H9 (cell line): Measurements from ENCODE around the gene CAB39. TPM values are rescaled to one million over a fixed set of nuclear protein-coding genes. Genes with fewer than 3 reads are reported as not detected.

ENCODE experiments used
- DNase-seq: peaks from one replicate; pipeline ENCODE4 v3.0.0-alpha.2; 2017
- H2AFZ ChIP-seq: one replicate; pipeline ENCODE4 v1.6.1; 2013; ENCODE audit warnings: mild to moderate bottlenecking, low read length, control low read depth, moderate library complexity
- H2AK5ac ChIP-seq: 2 replicates; pipeline ENCODE4 v1.6.1; 2013; ENCODE audit warnings: low read length, control low read depth, mixed read lengths; ENCODE audit not compliant: insufficient read length
- H2BK120ac ChIP-seq: one replicate; pipeline ENCODE4 v1.6.1; 2013; ENCODE audit warnings: low read depth, mild to moderate bottlenecking, low read length, control low read depth, inconsistent platforms; ENCODE audit not compliant: poor library complexity, severe bottlenecking
- H2BK12ac ChIP-seq: 2 replicates; pipeline ENCODE4 v1.6.1; 2013; ENCODE audit warnings: low read length, control low read depth, mixed read lengths, low read depth; ENCODE audit not compliant: insufficient read length
- H2BK15ac ChIP-seq: 2 replicates; pipeline ENCODE4 v1.6.1; 2013; ENCODE audit warnings: low read depth, low read length, control low read depth
- H2BK20ac ChIP-seq: one replicate; pipeline ENCODE4 v1.6.1; 2013; ENCODE audit warnings: low read depth, mild to moderate bottlenecking, low read length, control low read depth, inconsistent platforms; ENCODE audit not compliant: poor library complexity, severe bottlenecking
- H2BK5ac ChIP-seq: 2 replicates; pipeline ENCODE4 v1.6.1; 2013; ENCODE audit warnings: low read length, control low read depth, mixed read lengths; ENCODE audit not compliant: insufficient read length
- H3K14ac ChIP-seq: 2 replicates; pipeline ENCODE4 v1.6.1; 2013; ENCODE audit warnings: low read length, control low read depth; ENCODE audit not compliant: insufficient read depth
- H3K18ac ChIP-seq: 2 replicates; pipeline ENCODE4 v1.6.1; 2013; ENCODE audit warnings: low read depth, mild to moderate bottlenecking, mixed read lengths, low read length, control low read depth; ENCODE audit not compliant: insufficient read length
- H3K23ac ChIP-seq: 2 replicates; pipeline ENCODE4 v1.6.1; 2013; ENCODE audit warnings: low read length, control low read depth, mixed read lengths, low read depth; ENCODE audit not compliant: insufficient read length
- H3K23me2 ChIP-seq: 2 replicates; pipeline ENCODE4 v1.6.1; 2013; ENCODE audit warnings: low read depth, mild to moderate bottlenecking, mixed read lengths, low read length, control low read depth; ENCODE audit not compliant: insufficient read length, poor library complexity, severe bottlenecking
- H3K27ac ChIP-seq: 2 replicates; pipeline ENCODE4 v1.5.1; 2013; ENCODE audit warnings: low read length, control low read depth, mixed read lengths, low read depth; ENCODE audit not compliant: insufficient read length
- H3K27me3 ChIP-seq: 2 replicates; pipeline ENCODE4 v1.6.1; 2013; ENCODE audit warnings: low read length, control low read depth, inconsistent platforms; ENCODE audit not compliant: insufficient read depth
- H3K4ac ChIP-seq: 2 replicates; pipeline ENCODE4 v1.6.1; 2013; ENCODE audit warnings: low read depth, mild to moderate bottlenecking, control low read depth, inconsistent platforms, low read length, moderate library complexity
- H3K4me1 ChIP-seq: 2 replicates; pipeline ENCODE4 v1.6.1; 2013; ENCODE audit warnings: low read length, control low read depth, inconsistent platforms; ENCODE audit not compliant: insufficient read depth
- H3K4me2 ChIP-seq: 2 replicates; pipeline ENCODE4 v1.6.1; 2013; ENCODE audit warnings: low read length, control low read depth, mixed read lengths; ENCODE audit not compliant: insufficient read length, insufficient read depth
- H3K56ac ChIP-seq: 2 replicates; pipeline ENCODE4 v1.6.1; 2013; ENCODE audit warnings: low read depth, mild to moderate bottlenecking, mixed read lengths, low read length, control low read depth; ENCODE audit not compliant: insufficient read length
- H3K79me1 ChIP-seq: 2 replicates; pipeline ENCODE4 v1.6.1; 2013; ENCODE audit warnings: low read depth, mild to moderate bottlenecking, moderate library complexity, low read length, control low read depth, inconsistent platforms; ENCODE audit not compliant: insufficient read depth, poor library complexity, severe bottlenecking
- H3K79me2 ChIP-seq: 2 replicates; pipeline ENCODE4 v1.6.1; 2013; ENCODE audit warnings: low read length, control low read depth, inconsistent platforms; ENCODE audit not compliant: insufficient read depth
- H3K9ac ChIP-seq: 2 replicates; pipeline ENCODE4 v1.6.1; 2013; ENCODE audit warnings: low read length, control low read depth, mixed read lengths; ENCODE audit not compliant: insufficient read length; ENCODE audit errors: extremely low read depth
- H3K9me3 ChIP-seq: one replicate; pipeline ENCODE4 v1.6.1; 2013; ENCODE audit warnings: low read depth, low read length, inconsistent platforms; ENCODE audit not compliant: control insufficient read depth
- H3T11ph ChIP-seq: one replicate; pipeline ENCODE4 v1.6.1; 2013; ENCODE audit warnings: mild to moderate bottlenecking, low read length, control low read depth, inconsistent platforms
- H4K20me1 ChIP-seq: one replicate; pipeline ENCODE4 v1.6.1; 2013; ENCODE audit not compliant: control insufficient read depth, insufficient read length, insufficient read depth
- H4K5ac ChIP-seq: 2 replicates; pipeline ENCODE4 v1.6.1; 2013; ENCODE audit warnings: low read depth, mild to moderate bottlenecking, mixed read lengths, low read length, control low read depth; ENCODE audit not compliant: insufficient read length
- H4K8ac ChIP-seq: replicated peaks from 2 replicates; pipeline ENCODE4 v1.6.1; 2013; ENCODE audit warnings: low read length, control low read depth, mixed read lengths, low read depth; ENCODE audit not compliant: insufficient read length
- H4K91ac ChIP-seq: 2 replicates; pipeline ENCODE4 v1.6.1; 2013; ENCODE audit warnings: low read depth, mild to moderate bottlenecking, moderate library complexity, mixed read lengths, low read length, control low read depth; ENCODE audit not compliant: insufficient read length
- H3K27ac Mint-ChIP-seq, 3 experiments: 2 replicates in 2 of 3; 3 replicates in 1 of 3; pipeline ENCODE4 v1.8.0; 2020 to 2021; ENCODE audit warnings: mixed read lengths in 3 of 3, mild to moderate bottlenecking in 1 of 3, moderate library complexity in 1 of 3
- H3K27me3 Mint-ChIP-seq: 2 replicates; pipeline ENCODE4 v1.8.0; 2021; ENCODE audit warnings: low read depth, mild to moderate bottlenecking, moderate library complexity, mixed read lengths
- H3K36me3 Mint-ChIP-seq, 3 experiments: 2 replicates in 2 of 3; 3 replicates in 1 of 3; pipeline ENCODE4 v1.8.0; 2020 to 2021; ENCODE audit warnings: low read depth in 3 of 3, mixed read lengths in 3 of 3; ENCODE audit not compliant: insufficient read depth in 1 of 3
- H3K4me1 Mint-ChIP-seq, 2 experiments: 2 replicates each; pipeline ENCODE4 v1.8.0; 2020; ENCODE audit warnings: mixed read lengths in 2 of 2
- H3K4me3 Mint-ChIP-seq, 2 experiments: 2 replicates in 1 of 2; 3 replicates in 1 of 2; pipeline ENCODE4 v1.8.0; 2020 to 2021; ENCODE audit warnings: mild to moderate bottlenecking in 2 of 2, mixed read lengths in 2 of 2, moderate library complexity in 1 of 2
- H3K9me3 Mint-ChIP-seq, 2 experiments: 2 replicates in 1 of 2; 3 replicates in 1 of 2; pipeline ENCODE4 v1.8.0; 2020; ENCODE audit warnings: mild to moderate bottlenecking in 2 of 2, mixed read lengths in 2 of 2, moderate library complexity in 1 of 2
- CTCF ChIP-seq: fragments of 200-600 bp; sonication (generic); conservative IDR thresholded peaks from 3 replicates; pipeline ENCODE4 v1.8.0; 2021; ENCODE audit warnings: antibody characterized with exemption, mild to moderate bottlenecking
- WGBS: extraction: QIAGEN DNeasy Blood & Tissue Kit; methylation state at CpG from one replicate; pipeline ENCODE4 v1.1.7; 2013; ENCODE audit warnings: missing lambda C conversion rate, low lambda C conversion rate, mixed read lengths; ENCODE audit not compliant: insufficient read length; ENCODE audit errors: extremely low coverage; 5-methylcytosine and 5-hydroxymethylcytosine counted together
- total RNA-seq: library from RNA; stranded (reverse); gene quantifications from 2 replicates; pipeline ENCODE4 v1.2.1, GENCODE V29; 2021

CAB39 gene
- total RNA-seq, 1 experiment from 2014 or later: 42.7 TPM

- H2AFZ ChIP-seq: no peak overlapping the region
- no peaks in the 10 kb centered on the region for H3K9me3 ChIP-seq
- Mint-ChIP-seq H3K4me1 (peaks cover 7 to 8% of the 10 kb centered on the region in 2 experiments), H3K9me3 (peaks cover 0 to 3% of the 10 kb centered on the region in 2 experiments; a peak in 2 of 5 replicates), H3K36me3 (no peaks in the 10 kb centered on the region), H3K27me3 (no peaks in the 10 kb centered on the region), H3K4me3 (no peak overlapping the region), H3K27ac (0 out of 7 replicates have a peak overlapping the region, but pooled peaks of 1 of the 3 experiments have one; percentile 1)
- no peak overlapping the region for H2BK5ac ChIP-seq
- DNase-seq: no peak
- H3K18ac ChIP-seq: no peak overlapping the region
- no peak overlapping the region for H2AK5ac ChIP-seq
- H3K23ac ChIP-seq: no peak overlapping the region
- H3K79me2 ChIP-seq: no peaks in the 10 kb centered on the region
- H4K20me1 ChIP-seq: no peaks in the 10 kb centered on the region
- no peak overlapping the region for H3T11ph ChIP-seq
- H2BK20ac ChIP-seq: no peak overlapping the region
- H3K79me1 ChIP-seq: no peaks in the 10 kb centered on the region
- no peak overlapping the region for H4K91ac ChIP-seq
- H2BK120ac ChIP-seq: no peak overlapping the region
- H2BK12ac ChIP-seq: no peak overlapping the region
- H2BK15ac ChIP-seq: no peak overlapping the region
- WGBS: no CpG with 5 or more reads among the region's 7 CpGs
- H4K5ac ChIP-seq: no peak overlapping the region
- H3K27me3 ChIP-seq: no peaks in the 10 kb centered on the region
- no peak overlapping the region for H4K8ac ChIP-seq
- H3K27ac ChIP-seq: no peak overlapping the region
- H3K56ac ChIP-seq: no peak overlapping the region
- no peaks in the 10 kb centered on the region for H3K23me2 ChIP-seq
- TF ChIP-seq CTCF: no peak
- no peak overlapping the region for H3K14ac ChIP-seq
- H3K4me1 ChIP-seq: no peaks in the 10 kb centered on the region
- H3K9ac ChIP-seq: no peak overlapping the region
- H3K4ac ChIP-seq: no peak overlapping the region
- H3K4me2 ChIP-seq: no peak overlapping the region
Measured at GRCh38 chr2:230708204-230708603, 4.4 kb upstream of the CAB39 start.
